ENCODE measurements around the gene EFEMP2. TPM values are rescaled to one million over a fixed set of nuclear protein-coding genes. Genes with fewer than 3 reads are reported as not detected.

Gene EFEMP2
- total and polyA plus RNA-seq, 2 donors from 2014 or later = 60.0 to 64.2 TPM

DNA sequence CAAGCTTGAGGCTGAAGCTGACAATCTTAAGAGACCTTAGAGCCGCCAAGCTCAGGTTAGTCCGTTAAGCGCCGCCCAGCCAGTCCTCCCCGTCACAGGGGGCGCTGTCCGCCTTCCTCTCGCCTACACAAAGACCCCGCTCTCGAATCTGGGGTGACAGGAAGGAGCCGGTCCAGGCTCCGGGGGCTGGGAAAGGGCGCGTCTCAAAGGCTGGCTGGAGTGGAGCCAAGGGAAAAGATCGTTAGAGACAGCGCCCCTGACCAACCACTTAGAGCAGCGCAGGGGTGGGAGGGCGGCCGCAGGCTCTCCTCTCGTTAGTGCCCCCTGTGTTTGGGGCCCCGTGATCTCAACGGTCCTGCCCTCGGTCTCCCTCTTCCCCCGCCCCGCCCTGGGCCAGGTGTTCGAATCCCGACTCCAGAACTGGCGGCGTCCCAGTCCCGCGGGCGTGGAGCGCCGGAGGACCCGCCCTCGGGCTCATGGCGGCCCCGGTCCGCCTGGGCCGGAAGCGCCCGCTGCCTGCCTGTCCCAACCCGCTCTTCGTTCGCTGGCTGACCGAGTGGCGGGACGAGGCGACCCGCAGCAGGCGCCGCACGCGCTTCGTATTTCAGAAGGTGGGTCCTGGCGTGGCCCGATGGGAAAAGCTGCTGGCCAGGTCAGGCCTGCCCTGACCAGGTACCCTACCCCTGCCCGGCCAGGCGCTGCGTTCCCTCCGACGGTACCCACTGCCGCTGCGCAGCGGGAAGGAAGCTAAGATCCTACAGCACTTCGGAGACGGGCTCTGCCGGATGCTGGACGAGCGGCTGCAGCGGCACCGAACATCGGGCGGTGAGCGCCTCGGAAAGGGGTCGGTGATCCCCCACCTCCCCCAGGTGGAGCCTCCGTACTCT is 12.1 kb downstream of the EFEMP2 start, which contains the start of gene MUS81:
MUS81 (plus strand) TSS at position 156 of the 887 bp plus-strand sequence; CDS start at position 477, 321 bp downstream.
- Histone ChIP-seq H3K36me3 (ENCODE audit: control insufficient read depth in 2 of 3, insufficient read depth in 3 of 3, low read length in 3 of 3) (peaks cover 3 to 31% (median 24%) of the 10 kb centered on the region in 3 donors), H3K4me3 (ENCODE audit: low read length in 3 of 3) (peak within 1 kb of the TSS; percentile 75 to 96 (median 77)), H3K4me1 (ENCODE audit: control insufficient read depth in 2 of 3, insufficient read depth in 2 of 3, low read depth in 1 of 3, low read length in 3 of 3) (peaks cover 0 to 31% (median 25%) of the 10 kb centered on the region in 3 donors), H3K9ac (ENCODE audit: low read length in 3 of 3) (peak within 1 kb of the TSS; percentile 59 to 100 (median 92)), H3K9me3 (ENCODE audit: control insufficient read depth in 2 of 3, insufficient read depth in 1 of 3, low read length in 3 of 3) (no peaks in the 10 kb centered on the region), H3K27me3 (ENCODE audit: control insufficient read depth, insufficient read depth, low read length) (no peaks in the 10 kb centered on the region), H3K27ac (ENCODE audit: low read depth in 2 of 2, low read length in 2 of 2) (peak within 1 kb of the TSS; percentile 98 to 100)
- intact Hi-C loops (cut with DNase I) = no loop called here
- no peak for FAIRE-seq
- TF ChIP-seq, protein P1, sequence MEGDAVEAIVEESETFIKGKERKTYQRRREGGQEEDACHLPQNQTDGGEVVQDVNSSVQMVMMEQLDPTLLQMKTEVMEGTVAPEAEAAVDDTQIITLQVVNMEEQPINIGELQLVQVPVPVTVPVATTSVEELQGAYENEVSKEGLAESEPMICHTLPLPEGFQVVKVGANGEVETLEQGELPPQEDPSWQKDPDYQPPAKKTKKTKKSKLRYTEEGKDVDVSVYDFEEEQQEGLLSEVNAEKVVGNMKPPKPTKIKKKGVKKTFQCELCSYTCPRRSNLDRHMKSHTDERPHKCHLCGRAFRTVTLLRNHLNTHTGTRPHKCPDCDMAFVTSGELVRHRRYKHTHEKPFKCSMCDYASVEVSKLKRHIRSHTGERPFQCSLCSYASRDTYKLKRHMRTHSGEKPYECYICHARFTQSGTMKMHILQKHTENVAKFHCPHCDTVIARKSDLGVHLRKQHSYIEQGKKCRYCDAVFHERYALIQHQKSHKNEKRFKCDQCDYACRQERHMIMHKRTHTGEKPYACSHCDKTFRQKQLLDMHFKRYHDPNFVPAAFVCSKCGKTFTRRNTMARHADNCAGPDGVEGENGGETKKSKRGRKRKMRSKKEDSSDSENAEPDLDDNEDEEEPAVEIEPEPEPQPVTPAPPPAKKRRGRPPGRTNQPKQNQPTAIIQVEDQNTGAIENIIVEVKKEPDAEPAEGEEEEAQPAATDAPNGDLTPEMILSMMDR (IDR thresholded peaks at IDR 0.05; ENCODE audit: borderline replicate concordance, extremely low read depth, insufficient read depth) = peak; percentile 87
- DNase-seq = peak; percentile 98 to 99 (median 98)

DNA sequence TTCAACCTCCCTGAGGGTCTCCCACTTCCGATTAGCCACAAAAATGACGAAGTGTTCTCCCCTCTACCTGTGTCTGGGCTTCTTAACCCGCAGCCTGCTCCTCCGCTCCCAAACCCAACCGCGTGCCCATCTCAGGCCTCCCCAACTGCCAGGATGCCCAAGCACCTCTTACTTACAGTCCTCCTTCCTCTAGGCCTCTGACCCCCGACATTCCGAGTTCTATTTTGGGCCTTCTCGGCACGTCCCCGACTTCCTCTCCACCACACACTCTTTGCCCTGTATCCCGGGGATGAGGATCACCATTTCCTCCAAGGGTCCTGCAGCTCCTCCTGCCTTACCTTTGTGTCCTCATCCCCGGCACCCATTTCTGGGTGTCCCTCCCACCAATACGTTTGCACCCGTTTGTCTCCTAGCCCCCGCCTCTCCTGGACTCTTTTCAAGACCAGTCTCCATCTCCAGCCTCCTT is 12.8 kb downstream of the EFEMP2 start:
- FAIRE-seq (no peak), DNase-seq (no peak)
- Histone ChIP-seq H3K4me3 (ENCODE audit: low read length in 3 of 3) (peak overlapping the region; percentile 66 to 96 (median 75)), H3K27ac (ENCODE audit: low read depth in 2 of 2, low read length in 2 of 2) (peak overlapping the region; percentile 98 to 100), H3K9ac (ENCODE audit: low read length in 3 of 3) (peak overlapping the region; percentile 28 to 100 (median 92)), H3K9me3 (ENCODE audit: control insufficient read depth in 2 of 3, insufficient read depth in 1 of 3, low read length in 3 of 3) (no peaks in the 10 kb centered on the region), H3K36me3 (ENCODE audit: control insufficient read depth in 2 of 3, insufficient read depth in 3 of 3, low read length in 3 of 3) (peaks cover 6 to 31% (median 22%) of the 10 kb centered on the region in 3 donors), H3K4me1 (ENCODE audit: control insufficient read depth in 2 of 3, insufficient read depth in 2 of 3, low read depth in 1 of 3, low read length in 3 of 3) (peaks cover 0 to 31% (median 25%) of the 10 kb centered on the region in 3 donors), H3K27me3 (ENCODE audit: control insufficient read depth, insufficient read depth, low read length) (no peaks in the 10 kb centered on the region)
- TF ChIP-seq, protein P1 (IDR thresholded peaks at IDR 0.05; ENCODE audit: borderline replicate concordance, extremely low read depth, insufficient read depth) = no peak
- intact Hi-C loops (cut with DNase I) = no loop called here

DNA sequence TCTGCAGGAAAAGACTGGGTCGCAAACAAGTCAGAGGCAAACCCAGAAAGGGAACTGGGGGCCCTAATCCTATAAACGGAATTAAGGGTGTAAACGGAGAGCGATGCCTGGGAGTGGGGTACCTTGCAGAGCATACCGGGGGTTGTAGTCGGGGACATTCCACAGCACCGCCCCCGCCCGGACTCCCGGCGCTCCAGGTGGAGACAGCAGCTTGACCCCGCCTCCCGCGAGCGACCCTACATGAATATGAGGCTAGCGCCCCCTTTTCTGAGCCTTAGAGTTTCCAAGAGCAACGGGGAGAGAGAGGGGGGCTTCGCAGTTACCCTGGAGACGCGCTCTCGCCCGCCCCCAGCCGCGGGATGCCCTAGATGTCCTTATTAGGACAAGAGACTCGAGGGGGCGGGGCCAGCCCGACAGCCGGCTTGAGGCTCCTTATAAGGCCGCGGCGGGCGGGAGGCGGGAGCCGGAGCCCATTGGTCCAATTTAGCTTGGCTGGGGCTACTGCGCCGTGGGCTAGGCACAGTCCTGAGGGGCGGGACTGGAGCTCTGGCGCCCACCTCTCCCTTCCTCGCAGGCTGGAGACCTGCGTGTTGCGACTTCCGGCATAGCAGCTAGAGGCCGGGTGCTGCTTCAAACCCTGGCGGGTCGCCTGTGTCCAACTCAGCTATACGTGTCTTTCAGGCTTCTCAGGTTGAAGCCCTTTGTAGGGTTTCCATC is 13.3 kb downstream of the EFEMP2 start:
- Histone ChIP-seq H3K27me3 (ENCODE audit: control insufficient read depth, insufficient read depth, low read length) (no peaks in the 10 kb centered on the region), H3K4me1 (ENCODE audit: control insufficient read depth in 2 of 3, insufficient read depth in 2 of 3, low read depth in 1 of 3, low read length in 3 of 3) (peaks cover 0 to 31% (median 26%) of the 10 kb centered on the region in 3 donors), H3K9ac (ENCODE audit: low read length in 3 of 3) (peak overlapping the region; percentile 28 to 100 (median 92)), H3K4me3 (ENCODE audit: low read length in 3 of 3) (peak overlapping the region; percentile 77 to 96 (median 80)), H3K27ac (ENCODE audit: low read depth in 2 of 2, low read length in 2 of 2) (peak overlapping the region; percentile 98 to 100), H3K36me3 (ENCODE audit: control insufficient read depth in 2 of 3, insufficient read depth in 3 of 3, low read length in 3 of 3) (peaks cover 9 to 31% (median 20%) of the 10 kb centered on the region in 3 donors), H3K9me3 (ENCODE audit: control insufficient read depth in 2 of 3, insufficient read depth in 1 of 3, low read length in 3 of 3) (no peaks in the 10 kb centered on the region)
- TF ChIP-seq, protein P1 (IDR thresholded peaks at IDR 0.05; ENCODE audit: borderline replicate concordance, extremely low read depth, insufficient read depth) = peak; percentile 0
- no peak for FAIRE-seq
- intact Hi-C loops (cut with DNase I) = no loop called here
- DNase-seq = peak; percentile 98 to 100 (median 99)
